HG03064 (cell line): ENCODE measurements around the gene TIMM44.

Source experiments
- ATAC-seq: cut with Tn5 transposase; IDR thresholded peaks from one replicate; pipeline ENCODE4 v1.9.1; 2021; ENCODE audit warnings: low read depth; ENCODE audit not compliant: unreplicated experiment

The TIMM44 gene

GRCh38 chr19:7916103-7916954, 27.1 kb downstream of the TIMM44 start:
- no peak for ATAC-seq

GRCh38 chr19:7915250-7916102, 28.0 kb downstream of the TIMM44 start:
- ATAC-seq = no peak

- ATAC-seq = no peak
Measured at GRCh38 chr19:7914598-7915045, 28.8 kb downstream of the TIMM44 start, which contains the start of gene TGFBR3L. TSS of gene TGFBR3L (plus strand) at chr19:7914830.

- ATAC-seq = no peak
Measured at GRCh38 chr19:7914099-7914498, 29.4 kb downstream of the TIMM44 start.

GRCh38 chr19:7913652-7914051, 29.8 kb downstream of the TIMM44 start:
- no peak for ATAC-seq

- ATAC-seq = no peak
Measured at GRCh38 chr19:7912697-7913564, 30.5 kb downstream of the TIMM44 start.

GRCh38 chr19:7912144-7912696, 31.2 kb downstream of the TIMM44 start:
- no peak for ATAC-seq

- ATAC-seq = no peak
Measured at GRCh38 chr19:7911508-7912143, 31.8 kb downstream of the TIMM44 start.

- no peak for ATAC-seq
Measured at GRCh38 chr19:7910321-7911161, 32.9 kb downstream of the TIMM44 start.

- ATAC-seq = no peak
Measured at GRCh38 chr19:7909471-7910067, 33.9 kb downstream of the TIMM44 start.

GRCh38 chr19:7908742-7909461, 34.6 kb downstream of the TIMM44 start:
- no peak for ATAC-seq

- ATAC-seq = no peak
Measured at GRCh38 chr19:7908078-7908699, 35.3 kb downstream of the TIMM44 start.

- no peak for ATAC-seq
Measured at GRCh38 chr19:7907544-7907943, 35.9 kb downstream of the TIMM44 start.

- no peak for ATAC-seq
Measured at GRCh38 chr19:7907122-7907521, 36.3 kb downstream of the TIMM44 start.

GRCh38 chr19:7905859-7906258, 37.6 kb downstream of the TIMM44 start:
- ATAC-seq = no peak

- no peak for ATAC-seq
Measured at GRCh38 chr19:7905268-7905667, 38.2 kb downstream of the TIMM44 start.
